Pancreas (tissue), 10 donors: ENCODE results near the gene USP9Y. TPM values are rescaled to one million over a fixed set of nuclear protein-coding genes. Genes with fewer than 3 reads are reported as not detected.

Experiments used
- ATAC-seq, 4 donors: fragments of 200-7000 bp; cut with Tn5 transposase; one replicate each; pipeline versions ENCODE4 v1.8.0 to v1.9.1; 2020; ENCODE audit warnings: mild to moderate bottlenecking in 4 of 4, moderate library complexity in 4 of 4
- DNase-seq, 6 donors: peaks; one replicate each; pipeline ENCODE4 v3.0.0-alpha.2; 2020
- FAIRE-seq: peaks from 2 replicates; lab custom pipeline; 2012; peaks lifted over from hg19 to GRCh38; lab: Jason Lieb, UNC
- H3K27ac ChIP-seq, 4 donors: fragments of 200-600 bp; sonication (generic); 1 replicate in 3 of 4; 2 replicates in 1 of 4; pipeline versions ENCODE4 v1.5.0 to v1.8.0; 2020
- H3K27me3 ChIP-seq, 4 donors: fragments of 200-600 bp; one replicate each; pipeline ENCODE4 v1.8.0; 2021
- H3K36me3 ChIP-seq, 3 donors: fragments of 200-600 bp; sonication (generic) in 1 of 3; one replicate each; pipeline versions ENCODE4 v1.5.0 to v1.8.0; 2020 to 2021
- H3K4me1 ChIP-seq, 3 donors: fragments of 200-600 bp; one replicate each; pipeline ENCODE4 v1.8.0; 2021
- H3K4me3 ChIP-seq, 4 donors: fragments of 200-600 bp; sonication (generic) in 2 of 4; one replicate each; pipeline versions ENCODE4 v1.5.0 to v1.8.0; 2020 to 2021
- H3K9me3 ChIP-seq, 4 donors: fragments of 200-600 bp; one replicate each; pipeline ENCODE4 v1.8.0; 2021
- WGBS, 2 donors: extraction: QIAGEN DNeasy Blood & Tissue Kit; methylation state at CpG; one replicate each; pipeline ENCODE4 v1.1.7; 2013; 5-methylcytosine and 5-hydroxymethylcytosine counted together
- intact Hi-C, 3 donors: fragments of 100-400 bp; cut with DNase I; formaldehyde crosslinking; loops; one replicate each; pipeline versions ENCODE4 v1.11.1 to v1.14.2; 2022
- polyA plus RNA-seq, 2 donors: library from polyadenylated mRNA; stranded (reverse); fragments of 200-250 nt; gene quantifications; one replicate each; pipeline ENCODE4 v1.2.3, GENCODE V29; 2013
- total RNA-seq, 6 donors: library from RNA; stranded (reverse); fragmentation: NEBNext Ultra II Directional in 4 of 6; extraction: Animal tissue kit (Norgen Biotek cat#: 25700) in 4 of 6; gene quantifications; one replicate each; pipeline versions ENCODE4 v1.2.1 to v1.2.4, GENCODE V29; 2021 to 2023
- TF ChIP-seq, protein P1 (sequence below), 4 donors: fragments of 200-600 bp; sonication (generic) in 3 of 4; IDR thresholded peaks; one replicate each; pipeline versions ENCODE4 v1.5.0 to v1.8.0; 2021; ENCODE audit warnings: antibody characterized with exemption in 4 of 4
- donor health status: healthy with polysubstance abuse.
- donor health status: DM: no; HTN: no; CAD: no; lungs with moderate emphysema.
- donor health status: DM: no; HTN: no; CAD: no.
- donor health status: control.
- donor health status: control.
- donor health status: Bipolar disorder and iron deficiency.
- donor health status: DM: yes; HTN: yes; CAD: no.
- donor health status: DM: no; HTN: no; CAD: no.
- donor health status: DM: no; HTN: no; CAD: no.
- donor health status: DM: yes; HTN: yes; CAD: no.

The USP9Y gene
- total and polyA plus RNA-seq, 8 donors = 0.09 to 20.4 (median 10.4) TPM; not detected in 5

DNA sequence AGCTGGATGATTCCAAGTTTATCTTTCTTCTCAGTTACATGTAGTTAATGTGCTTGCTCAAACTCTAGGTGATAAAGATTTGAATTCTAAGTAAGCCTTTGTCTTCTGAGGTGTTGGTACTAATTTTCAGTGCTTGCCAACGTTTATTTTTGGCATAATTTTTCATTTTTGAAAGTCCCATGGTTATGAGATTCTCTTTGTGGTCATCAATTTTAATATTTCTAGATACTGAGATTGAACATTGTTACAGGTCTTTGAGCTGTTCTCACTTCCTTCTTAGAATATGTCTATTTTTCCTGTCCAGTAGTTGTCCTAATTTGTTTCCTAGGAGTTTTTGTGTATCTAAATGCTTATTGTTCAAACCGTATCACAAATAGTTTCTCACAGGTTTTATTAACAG is 40.4 kb downstream of the USP9Y start:
- intact Hi-C loops = no loop called here
- no peak for FAIRE-seq

DNA sequence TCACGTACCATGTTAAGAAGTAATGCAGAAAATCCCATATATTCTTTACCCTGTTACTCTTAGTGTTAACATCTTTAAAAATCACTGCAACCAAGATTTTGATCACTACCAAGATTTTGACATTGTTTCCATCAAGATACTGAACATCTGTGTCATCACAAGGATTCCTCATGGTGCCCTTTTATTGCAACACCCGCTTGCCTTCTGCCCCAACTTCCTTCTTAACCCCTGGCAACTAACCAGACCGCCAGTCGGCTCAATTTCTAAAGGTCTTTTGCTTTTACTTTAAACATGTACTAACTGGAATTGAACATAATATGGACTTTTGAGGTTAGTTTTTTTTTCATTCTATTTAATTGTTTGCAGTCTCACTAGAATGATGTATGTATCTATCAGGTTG is 41.7 kb downstream of the USP9Y start:
- Histone ChIP-seq H3K4me1 (no peaks in the 10 kb centered on the region), H3K27me3 (no peaks in the 10 kb centered on the region), H3K36me3 (no peaks in the 10 kb centered on the region), H3K4me3 (no peak overlapping the region), H3K9me3 (no peaks in the 10 kb centered on the region), H3K27ac (no peak overlapping the region)
- no peak for FAIRE-seq
- ATAC-seq = no peak
- intact Hi-C loops = no loop called here
- TF ChIP-seq, protein P1, sequence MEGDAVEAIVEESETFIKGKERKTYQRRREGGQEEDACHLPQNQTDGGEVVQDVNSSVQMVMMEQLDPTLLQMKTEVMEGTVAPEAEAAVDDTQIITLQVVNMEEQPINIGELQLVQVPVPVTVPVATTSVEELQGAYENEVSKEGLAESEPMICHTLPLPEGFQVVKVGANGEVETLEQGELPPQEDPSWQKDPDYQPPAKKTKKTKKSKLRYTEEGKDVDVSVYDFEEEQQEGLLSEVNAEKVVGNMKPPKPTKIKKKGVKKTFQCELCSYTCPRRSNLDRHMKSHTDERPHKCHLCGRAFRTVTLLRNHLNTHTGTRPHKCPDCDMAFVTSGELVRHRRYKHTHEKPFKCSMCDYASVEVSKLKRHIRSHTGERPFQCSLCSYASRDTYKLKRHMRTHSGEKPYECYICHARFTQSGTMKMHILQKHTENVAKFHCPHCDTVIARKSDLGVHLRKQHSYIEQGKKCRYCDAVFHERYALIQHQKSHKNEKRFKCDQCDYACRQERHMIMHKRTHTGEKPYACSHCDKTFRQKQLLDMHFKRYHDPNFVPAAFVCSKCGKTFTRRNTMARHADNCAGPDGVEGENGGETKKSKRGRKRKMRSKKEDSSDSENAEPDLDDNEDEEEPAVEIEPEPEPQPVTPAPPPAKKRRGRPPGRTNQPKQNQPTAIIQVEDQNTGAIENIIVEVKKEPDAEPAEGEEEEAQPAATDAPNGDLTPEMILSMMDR (IDR thresholded peaks at IDR 0.05) = no peak
- no peak for DNase-seq
- WGBS, 2 donors = 95% methylated on average over 4 of the region's 4 CpGs; no CpG with 5 or more reads in 1 of the 2 donors

More for the DNA sequence above, 40.4 kb downstream of the USP9Y start:
- no peak for DNase-seq
- ATAC-seq = no peak
- Histone ChIP-seq H3K4me3 (no peak overlapping the region), H3K4me1 (no peaks in the 10 kb centered on the region), H3K9me3 (no peaks in the 10 kb centered on the region), H3K27ac (no peak overlapping the region), H3K36me3 (no peaks in the 10 kb centered on the region), H3K27me3 (no peaks in the 10 kb centered on the region)
- TF ChIP-seq, protein P1 (IDR thresholded peaks at IDR 0.05) = no peak
- WGBS, 2 donors = 49% methylated on average over 2 of the region's 2 CpGs; no CpG with 5 or more reads in 1 of the 2 donors

DNA sequence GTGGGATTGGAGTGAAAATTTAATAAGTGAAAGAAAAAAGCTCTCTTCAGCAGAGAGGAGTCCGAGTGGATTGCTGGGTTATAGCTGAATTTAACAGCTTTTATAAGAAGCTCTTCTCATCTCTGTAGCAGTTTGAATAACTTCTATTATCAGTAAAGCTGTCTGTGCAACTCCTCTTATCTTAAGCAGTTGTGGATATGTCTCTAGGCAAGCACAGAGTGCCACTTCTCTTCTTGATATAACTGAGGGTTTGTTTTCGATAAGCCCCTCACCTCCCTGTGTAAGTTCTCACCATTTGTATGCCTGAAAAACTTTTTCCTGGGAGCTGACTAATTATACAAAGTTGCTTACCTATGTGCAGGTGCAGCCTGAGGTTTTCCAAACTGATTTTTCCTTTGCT is 43.1 kb downstream of the USP9Y start:
- WGBS, 2 donors = 90% methylated on average over 2 of the region's 2 CpGs; no CpG with 5 or more reads in 1 of the 2 donors
- intact Hi-C loops = no loop called here
- TF ChIP-seq, protein P1 (IDR thresholded peaks at IDR 0.05) = no peak
- Histone ChIP-seq H3K9me3 (no peaks in the 10 kb centered on the region), H3K27ac (no peak overlapping the region), H3K4me3 (no peak overlapping the region), H3K36me3 (no peaks in the 10 kb centered on the region), H3K4me1 (no peaks in the 10 kb centered on the region), H3K27me3 (no peaks in the 10 kb centered on the region)
- no peak for ATAC-seq
- FAIRE-seq = no peak
- DNase-seq = no peak

DNA sequence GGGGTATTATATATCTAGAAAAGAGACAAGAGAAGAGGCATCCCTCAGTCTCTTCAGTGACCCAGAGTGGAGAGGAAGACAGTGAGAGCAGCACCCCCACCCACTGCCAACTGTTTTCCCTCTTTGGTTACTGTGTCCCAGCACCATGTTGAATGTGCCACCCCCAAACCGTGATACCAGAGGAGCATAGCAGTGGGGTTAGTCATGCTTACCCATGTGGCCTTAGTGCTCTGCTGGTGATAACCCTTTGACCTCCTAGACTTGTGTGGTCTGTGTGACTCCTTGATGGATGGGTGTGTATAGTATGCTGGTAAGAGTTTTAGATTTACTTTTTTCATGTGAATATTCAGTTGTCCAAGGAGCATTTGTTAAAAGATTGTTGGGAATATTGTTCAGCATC is 48.3 kb downstream of the USP9Y start:
- Histone ChIP-seq H3K27me3 (no peaks in the 10 kb centered on the region), H3K4me3 (no peak overlapping the region), H3K27ac (no peak overlapping the region), H3K36me3 (no peaks in the 10 kb centered on the region), H3K9me3 (no peaks in the 10 kb centered on the region), H3K4me1 (no peaks in the 10 kb centered on the region)
- no peak for DNase-seq
- no peak for FAIRE-seq
- TF ChIP-seq, protein P1 (IDR thresholded peaks at IDR 0.05) = no peak
- WGBS, 2 donors = 48% methylated on average over 1 of the region's 1 CpG; no CpG with 5 or more reads in 1 of the 2 donors
- intact Hi-C loops = no loop called here
- no peak for ATAC-seq

DNA sequence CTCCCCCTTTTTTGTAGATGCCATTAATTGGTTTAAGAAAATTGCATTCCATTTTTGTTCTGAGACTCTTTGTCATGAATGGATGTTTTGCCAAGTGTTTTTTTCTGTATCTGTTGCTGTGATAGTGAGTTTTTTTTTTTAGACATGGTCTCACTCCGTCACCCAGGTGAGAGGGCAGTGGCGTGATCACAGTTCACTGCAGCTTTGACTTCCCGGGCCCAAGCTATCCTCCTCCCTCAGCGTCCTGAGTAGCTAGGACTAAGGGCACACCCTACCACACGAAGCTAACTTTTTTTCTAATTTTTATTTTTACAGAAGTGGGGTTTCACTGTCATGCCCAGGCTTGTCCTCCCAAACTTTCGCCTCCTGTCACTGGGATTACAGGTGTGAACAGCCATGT is 51.8 kb downstream of the USP9Y start:
- H3K4me3 ChIP-seq = no peak overlapping the region
- H3K4me1 ChIP-seq = no peaks in the 10 kb centered on the region
- no peak overlapping the region for H3K27ac ChIP-seq
- H3K9me3 ChIP-seq = no peaks in the 10 kb centered on the region
- no peaks in the 10 kb centered on the region for H3K27me3 ChIP-seq
- DNase-seq = no peak
- FAIRE-seq = no peak
- 91% methylated on average over 6 of the region's 6 CpGs; no CpG with 5 or more reads in 1 of the 2 donors for WGBS, 2 donors
- TF ChIP-seq, protein P1 (IDR thresholded peaks at IDR 0.05) = no peak
- ATAC-seq = no peak
- H3K36me3 ChIP-seq = no peaks in the 10 kb centered on the region
- intact Hi-C loops = no loop called here
